K562 (cell line): ENCODE results near the gene SLC16A5. TPM values are rescaled to one million over a fixed set of nuclear protein-coding genes. Genes with fewer than 3 reads are reported as not detected.

ENCODE experiments used
- CBX3 ChIP-seq, 2 experiments: IDR thresholded peaks; 1 replicate in 1 of 2; 2 replicates in 1 of 2; pipeline ENCODE4 v1.6.1; 2012; ENCODE audit warnings: inconsistent platforms in 2 of 2, low read length in 2 of 2, borderline replicate concordance in 1 of 2, control low read depth in 1 of 2
- DMBX1 ChIP-seq: fragments of 250-450 bp; sonication (Bioruptor Pico); IDR thresholded peaks from 2 replicates; pipeline ENCODE4 v1.8.0; 2022; ENCODE audit warnings: inconsistent platforms, mild to moderate bottlenecking, moderate library complexity, borderline replicate concordance
- E2F4 ChIP-seq: sonication (generic); formaldehyde crosslinking; IDR thresholded peaks from 2 replicates; pipeline ENCODE4 v1.8.0; 2022; ENCODE audit warnings: mild to moderate bottlenecking, low read depth, missing genetic modification reagents
- E2F8 ChIP-seq: fragments of 450-650 bp; IDR thresholded peaks from 2 replicates; pipeline ENCODE4 v1.7.1; 2018; ENCODE audit warnings: mild to moderate bottlenecking, low read depth; ENCODE audit not compliant: partially characterized antibody
- ESRRB ChIP-seq: fragments of 250-450 bp; sonication (Bioruptor Pico); IDR thresholded peaks from 2 replicates; pipeline ENCODE4 v1.5.0; 2020; ENCODE audit warnings: mild to moderate bottlenecking, moderate library complexity, borderline replicate concordance
- FOS ChIP-seq: IDR thresholded peaks from 3 replicates; pipeline ENCODE4 v1.6.1; 2011; ENCODE audit not compliant: insufficient read length; ENCODE audit errors: extremely low read depth
- HDAC1 ChIP-seq, 2 experiments: fragments of 450-650 bp; IDR thresholded peaks; 2 replicates each; pipeline ENCODE4 v1.6.1; 2016 to 2017; ENCODE audit warnings: inconsistent platforms in 1 of 2, mild to moderate bottlenecking in 1 of 2, moderate library complexity in 1 of 2
- HDAC8 ChIP-seq: fragments of 450-650 bp; IDR thresholded peaks from 2 replicates; pipeline ENCODE4 v1.6.1; 2016; ENCODE audit warnings: mild to moderate bottlenecking, missing genetic modification characterization, moderate library complexity, missing compliant biosample characterization
- L3MBTL2 ChIP-seq: fragments of 450-650 bp; IDR thresholded peaks from 2 replicates; pipeline ENCODE4 v1.6.1; 2016; ENCODE audit warnings: mild to moderate bottlenecking, moderate library complexity
- MXD1 ChIP-seq: fragments of 250-450 bp; sonication (Bioruptor Pico); IDR thresholded peaks from 2 replicates; pipeline ENCODE4 v1.8.0; 2021; ENCODE audit warnings: borderline replicate concordance, mild to moderate bottlenecking, moderate library complexity; ENCODE audit not compliant: poor library complexity, severe bottlenecking
- NFYB ChIP-seq: IDR thresholded peaks from 2 replicates; pipeline ENCODE4 v1.6.1; 2011; ENCODE audit warnings: mild to moderate bottlenecking, moderate library complexity; ENCODE audit not compliant: insufficient read length; ENCODE audit errors: extremely low read depth
- PCBP2 ChIP-seq: fragments of 200-400 bp; formaldehyde crosslinking; IDR thresholded peaks from 2 replicates; pipeline ENCODE4 v1.6.1; 2018; ENCODE audit warnings: low read length, low read depth, mild to moderate bottlenecking, moderate library complexity; ENCODE audit not compliant: poor library complexity, severe bottlenecking
- POLR2AphosphoS2 ChIP-seq: IDR thresholded peaks from 2 replicates; pipeline ENCODE4 v1.6.1; 2012; ENCODE audit warnings: low read length, improper control_type of control experiment
- SMARCA4 ChIP-seq: fragments of 450-650 bp; IDR thresholded peaks from 2 replicates; pipeline ENCODE4 v1.6.1; 2016
- SOX6 ChIP-seq: fragments of 450-650 bp; IDR thresholded peaks from 2 replicates; pipeline ENCODE4 v1.6.1; 2014; ENCODE audit warnings: mild to moderate bottlenecking
- TBP ChIP-seq: optimal IDR thresholded peaks from 2 replicates; pipeline ENCODE3; 2011; ENCODE audit warnings: low read depth, low read length, improper control_type of control experiment
- TSC22D4 ChIP-seq: fragments of 450-650 bp; IDR thresholded peaks from 2 replicates; pipeline ENCODE4 v1.6.1; 2016; ENCODE audit warnings: missing genetic modification characterization, missing biosample characterization, control low read depth
- ZHX1 ChIP-seq: fragments of 150-350 bp; conservative IDR thresholded peaks from 2 replicates; pipeline ENCODE4 v1.6.1; 2014; ENCODE audit warnings: low read length
- ZNF133 ChIP-seq: fragments of 250-450 bp; sonication (Bioruptor Pico); IDR thresholded peaks from 2 replicates; pipeline ENCODE4 v1.4.0; 2020; ENCODE audit warnings: mild to moderate bottlenecking
- ZNF140 ChIP-seq: fragments of 250-450 bp; sonication (Bioruptor Pico); IDR thresholded peaks from 2 replicates; pipeline ENCODE4 v1.8.0; 2021; ENCODE audit warnings: moderate library complexity, mild to moderate bottlenecking, inconsistent platforms
- ZNF224 ChIP-seq: sonication (generic); formaldehyde crosslinking; IDR thresholded peaks from 2 replicates; pipeline ENCODE4 v1.8.0; 2022; ENCODE audit warnings: mild to moderate bottlenecking, missing genetic modification reagents
- ZNF282 ChIP-seq: sonication (generic); formaldehyde crosslinking; IDR thresholded peaks from 2 replicates; pipeline ENCODE4 v1.8.1; 2023; ENCODE audit warnings: missing genetic modification reagents
- ZNF586 ChIP-seq: fragments of 450-650 bp; formaldehyde crosslinking; conservative IDR thresholded peaks from 2 replicates; pipeline ENCODE4 v1.4.0; 2020; ENCODE audit warnings: mild to moderate bottlenecking, moderate library complexity
- ZNF830 ChIP-seq: fragments of 250-450 bp; sonication (Bioruptor Pico); IDR thresholded peaks from 2 replicates; pipeline ENCODE4 v1.5.0; 2021; ENCODE audit warnings: mild to moderate bottlenecking
- polyA plus RNA-seq, 8 experiments: library from polyadenylated mRNA; depleted of rRNA in 4 of 8; stranded (reverse) in 5 of 8; unstranded in 3 of 8; fragments of >200 nt; fragmentation: Nextera tagmentation in 2 of 8; fragmentation: Illumina TruSeq in 1 of 8; extraction: Ambion mirVana in 2 of 8; extraction: Trizol in 1 of 8; gene quantifications; 2 replicates each; pipeline versions ENCODE4 v1.2.1 to v1.2.3, GENCODE V29; 2011 to 2014; ENCODE audit warnings: inconsistent platforms in 1 of 8, missing spikeins in 1 of 8
- total RNA-seq, 7 experiments: library from RNA; depleted of rRNA in 6 of 7; stranded (reverse); fragments of >200 nt in 6 of 7; fragmentation: Illumina TruSeq in 2 of 7; extraction: Trizol in 2 of 7; gene quantifications; 2 replicates each; pipeline versions ENCODE4 v1.2.1 to v1.2.3, GENCODE V29; 2011 to 2021; ENCODE audit warnings: low replicate concordance in 1 of 7

The SLC16A5 gene
- total and polyA plus RNA-seq, 9 of the 15 experiments (the other 6 are each of a cell fraction or from before 2014, with no cell fraction given), result 0.06 to 2.6 (median 0.91) TPM

DNA sequence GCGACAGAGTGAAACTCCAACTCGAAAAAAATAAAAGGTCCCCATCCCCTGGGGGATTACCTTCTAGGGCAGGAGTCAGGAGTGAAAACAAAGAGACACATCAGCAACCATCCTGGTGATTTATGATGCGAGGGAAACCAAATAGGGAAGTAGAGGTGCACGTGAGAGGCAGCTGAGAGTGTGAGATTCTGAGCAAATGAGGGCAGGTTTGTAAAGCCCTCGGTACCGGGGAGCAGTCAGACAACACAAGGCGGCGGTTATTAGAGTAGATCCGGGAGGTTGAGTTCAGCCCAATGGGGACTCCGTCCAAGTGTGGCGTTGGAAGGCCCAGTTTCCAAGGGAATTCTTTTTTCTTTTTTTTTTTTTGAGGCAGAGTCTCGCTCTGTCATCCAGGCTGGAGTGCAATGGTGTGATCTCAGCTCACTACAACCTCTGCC is 14.6 kb downstream of the SLC16A5 start (continued):
- TF ChIP-seq ESRRB (CRISPR knock-in tag) (no peak), ZNF282 (CRISPR knock-in tag) (no peak), ZNF586 (no peak), SOX6 (peak; percentile 76; the same call in 1 of the 2 replicates), POLR2AphosphoS2 (no peak), L3MBTL2 (peak; percentile 98), NFYB (no peak), ZNF830 (CRISPR knock-in tag) (no peak), HDAC1 (IDR thresholded peaks at IDR 0.05) (no peak), MXD1 (no peak), TBP (no peak), DMBX1 (CRISPR knock-in tag) (no peak), HDAC8 (tag) (no peak), FOS (no peak), ZNF140 (CRISPR knock-in tag) (no peak), TSC22D4 (no peak), PCBP2 (no peak), ZHX1 (no peak), E2F8 (no peak), CBX3 (IDR thresholded peaks at IDR 0.05; ENCODE audit: borderline replicate concordance in 1 of 2, low read length in 2 of 2) (no peak), ZNF224 (CRISPR knock-in tag) (no peak), ZNF133 (no peak), E2F4 (CRISPR knock-in tag) (no peak), SMARCA4 (no peak)
